ENCODE data around the gene COX6B1. TPM values are rescaled to one million over a fixed set of nuclear protein-coding genes. Genes with fewer than 3 reads are reported as not detected.

COX6B1 gene
- total RNA-seq, 1 donor from 2014 or later: 217 TPM

GRCh38 chr19:35663981-35664380 is 15.9 kb downstream of the COX6B1 start:
- Histone ChIP-seq H3K27me3 (ENCODE audit: control insufficient read depth, insufficient read depth, low read length) (no peaks in the 10 kb centered on the region), H3K36me3 (ENCODE audit: control insufficient read depth, insufficient read depth, low read length) (no peaks in the 10 kb centered on the region), H3K4me3 (ENCODE audit: low read depth, low read length) (no peak overlapping the region)
- TF ChIP-seq CTCF (IDR thresholded peaks at IDR 0.05; ENCODE audit: insufficient read depth, low read length, severe bottlenecking): no peak
- no peak for DNase-seq (ENCODE audit: low read depth)
- FAIRE-seq: no peak

- no peak for DNase-seq (ENCODE audit: low read depth)
- H3K27me3 ChIP-seq (ENCODE audit: control insufficient read depth, insufficient read depth, low read length): no peaks in the 10 kb centered on the region
- H3K36me3 ChIP-seq (ENCODE audit: control insufficient read depth, insufficient read depth, low read length): no peaks in the 10 kb centered on the region
- no peak for TF ChIP-seq CTCF (IDR thresholded peaks at IDR 0.05; ENCODE audit: insufficient read depth, low read length, severe bottlenecking)
- no peak for FAIRE-seq
- H3K4me3 ChIP-seq (ENCODE audit: low read depth, low read length): no peak overlapping the region
Observed at GRCh38 chr19:35665157-35665556, 17.0 kb downstream of the COX6B1 start.

GRCh38 chr19:35665604-35666003 is 17.5 kb downstream of the COX6B1 start:
- TF ChIP-seq CTCF (IDR thresholded peaks at IDR 0.05; ENCODE audit: insufficient read depth, low read length, severe bottlenecking): no peak
- Histone ChIP-seq H3K4me3 (ENCODE audit: low read depth, low read length) (no peak overlapping the region), H3K36me3 (ENCODE audit: control insufficient read depth, insufficient read depth, low read length) (no peaks in the 10 kb centered on the region), H3K27me3 (ENCODE audit: control insufficient read depth, insufficient read depth, low read length) (no peaks in the 10 kb centered on the region)
- no peak for DNase-seq (ENCODE audit: low read depth)
- no peak for FAIRE-seq

- Histone ChIP-seq H3K36me3 (ENCODE audit: control insufficient read depth, insufficient read depth, low read length) (no peaks in the 10 kb centered on the region), H3K27me3 (ENCODE audit: control insufficient read depth, insufficient read depth, low read length) (no peaks in the 10 kb centered on the region), H3K4me3 (ENCODE audit: low read depth, low read length) (no peak within 1 kb of the TSS)
- TF ChIP-seq CTCF (IDR thresholded peaks at IDR 0.05; ENCODE audit: insufficient read depth, low read length, severe bottlenecking): no peak
- DNase-seq (ENCODE audit: low read depth): no peak
- no peak for FAIRE-seq
Observed at GRCh38 chr19:35666251-35666913, 18.3 kb downstream of the COX6B1 start, which contains the start of gene UPK1A. TSS of gene UPK1A (plus strand) at chr19:35666517. CDS start at chr19:35666813, 296 bp downstream.

- H3K36me3 ChIP-seq (ENCODE audit: control insufficient read depth, insufficient read depth, low read length): no peaks in the 10 kb centered on the region
- FAIRE-seq (no peak), DNase-seq (ENCODE audit: low read depth) (no peak)
- H3K27me3 ChIP-seq (ENCODE audit: control insufficient read depth, insufficient read depth, low read length): no peaks in the 10 kb centered on the region
- TF ChIP-seq CTCF (IDR thresholded peaks at IDR 0.05; ENCODE audit: insufficient read depth, low read length, severe bottlenecking): no peak
- no peak overlapping the region for H3K4me3 ChIP-seq (ENCODE audit: low read depth, low read length)
Observed at GRCh38 chr19:35669566-35669965, 21.4 kb downstream of the COX6B1 start.

- no peaks in the 10 kb centered on the region for H3K27me3 ChIP-seq (ENCODE audit: control insufficient read depth, insufficient read depth, low read length)
- no peaks in the 10 kb centered on the region for H3K36me3 ChIP-seq (ENCODE audit: control insufficient read depth, insufficient read depth, low read length)
- FAIRE-seq: no peak
- TF ChIP-seq CTCF (IDR thresholded peaks at IDR 0.05; ENCODE audit: insufficient read depth, low read length, severe bottlenecking): no peak
- H3K4me3 ChIP-seq (ENCODE audit: low read depth, low read length): no peak overlapping the region
- no peak for DNase-seq (ENCODE audit: low read depth)
Observed at GRCh38 chr19:35669974-35670373, 21.9 kb downstream of the COX6B1 start.

Data from bronchial epithelial cell (primary cell).